UCSD-AML1 (cell line): ENCODE measurements around the gene CALU.

Experiments
- DNase-seq: peaks from one replicate; lab custom pipeline; 2025; ENCODE audit not compliant: unreplicated experiment; lab: John Stamatoyannopoulos, UW

The CALU gene

GRCh38 chr7:128809363-128809762 lies 70.2 kb downstream of the CALU start:
- DNase-seq: no peak

GRCh38 chr7:128810473-128810872 lies 71.3 kb downstream of the CALU start:
- no peak for DNase-seq

GRCh38 chr7:128810997-128811396 lies 71.8 kb downstream of the CALU start:
- DNase-seq: no peak

- no peak for DNase-seq
These were observed 72.7 kb downstream of the CALU start for GRCh38 chr7:128811631-128812430.

- DNase-seq: peak; percentile 35
These were observed 73.5 kb downstream of the CALU start for GRCh38 chr7:128812514-128813168.

GRCh38 chr7:128814499-128814898 lies 75.3 kb downstream of the CALU start:
- DNase-seq: no peak

- no peak for DNase-seq
These were observed 76.3 kb downstream of the CALU start for GRCh38 chr7:128815289-128815942.

GRCh38 chr7:128818694-128819093 lies 79.5 kb downstream of the CALU start:
- DNase-seq: no peak
